ENCODE results near the gene VDAC1.

Gene VDAC1

DNA sequence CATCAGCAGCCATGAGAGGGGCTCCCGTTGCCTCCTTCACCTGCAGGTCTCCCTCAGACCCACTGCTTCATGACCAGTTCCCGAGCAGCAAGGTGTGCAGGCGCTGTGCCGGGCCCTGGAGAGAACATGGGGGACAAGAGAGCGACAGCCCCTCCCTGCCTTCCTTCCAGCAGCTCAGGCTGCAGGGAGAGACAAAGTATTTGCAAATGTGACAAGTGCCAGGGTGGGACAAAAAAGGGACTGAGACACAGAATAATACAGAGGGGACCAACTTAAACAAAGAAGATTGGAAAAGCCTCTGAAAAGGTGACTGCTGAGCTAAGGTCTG is 22.5 kb upstream of the VDAC1 start:
- H3K27ac Mint-ChIP-seq: no peak overlapping the region
- DNase-seq: no peak

DNA sequence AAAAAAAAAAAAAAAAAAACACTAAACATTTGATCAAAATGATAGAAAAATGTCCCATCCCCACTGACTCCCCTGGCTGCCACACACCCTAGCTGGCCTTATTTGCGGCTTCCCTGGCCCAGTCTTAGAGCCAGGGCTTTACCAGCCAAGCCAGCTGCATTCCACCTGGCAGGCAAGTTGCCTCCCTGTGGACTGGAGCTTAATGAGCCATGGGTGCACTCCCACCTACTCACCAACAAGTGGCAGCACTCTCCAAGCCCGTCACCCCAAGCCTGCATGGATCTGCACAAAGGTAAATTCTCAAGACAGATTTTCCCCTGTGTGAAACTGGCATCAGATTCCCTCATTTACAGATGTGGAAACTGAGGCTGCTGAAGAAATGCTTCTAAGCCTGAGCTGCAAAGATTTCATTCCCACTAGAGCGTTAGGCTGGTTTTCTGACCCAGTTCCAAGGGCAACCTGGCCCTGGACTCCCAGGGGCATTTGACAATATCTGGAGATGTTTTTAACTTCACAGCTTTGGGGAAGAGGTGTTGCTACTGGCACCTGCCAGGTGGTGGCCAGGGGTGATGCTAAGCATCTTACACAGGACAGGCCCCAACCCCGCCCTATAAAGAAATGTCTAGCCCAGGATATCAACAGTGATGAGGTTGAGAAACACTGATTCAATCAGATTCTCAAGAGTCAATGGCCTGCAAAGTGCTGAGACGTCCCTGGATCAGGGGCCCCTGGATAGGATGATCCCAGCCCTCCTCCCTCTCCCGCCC is 21.9 kb upstream of the VDAC1 start:
- peaks cover 6% of the 10 kb centered on the region for H3K4me1 Mint-ChIP-seq
- no peaks in the 10 kb centered on the region for H3K9me3 Mint-ChIP-seq
- H3K27me3 Mint-ChIP-seq (ENCODE audit: low read depth, poor library complexity): peaks cover 10% of the 10 kb centered on the region
- H3K27ac Mint-ChIP-seq: no peak overlapping the region
- H3K36me3 Mint-ChIP-seq (ENCODE audit: low read depth): no peaks in the 10 kb centered on the region
- peak; percentile 57 for DNase-seq
- TF ChIP-seq, protein P1, sequence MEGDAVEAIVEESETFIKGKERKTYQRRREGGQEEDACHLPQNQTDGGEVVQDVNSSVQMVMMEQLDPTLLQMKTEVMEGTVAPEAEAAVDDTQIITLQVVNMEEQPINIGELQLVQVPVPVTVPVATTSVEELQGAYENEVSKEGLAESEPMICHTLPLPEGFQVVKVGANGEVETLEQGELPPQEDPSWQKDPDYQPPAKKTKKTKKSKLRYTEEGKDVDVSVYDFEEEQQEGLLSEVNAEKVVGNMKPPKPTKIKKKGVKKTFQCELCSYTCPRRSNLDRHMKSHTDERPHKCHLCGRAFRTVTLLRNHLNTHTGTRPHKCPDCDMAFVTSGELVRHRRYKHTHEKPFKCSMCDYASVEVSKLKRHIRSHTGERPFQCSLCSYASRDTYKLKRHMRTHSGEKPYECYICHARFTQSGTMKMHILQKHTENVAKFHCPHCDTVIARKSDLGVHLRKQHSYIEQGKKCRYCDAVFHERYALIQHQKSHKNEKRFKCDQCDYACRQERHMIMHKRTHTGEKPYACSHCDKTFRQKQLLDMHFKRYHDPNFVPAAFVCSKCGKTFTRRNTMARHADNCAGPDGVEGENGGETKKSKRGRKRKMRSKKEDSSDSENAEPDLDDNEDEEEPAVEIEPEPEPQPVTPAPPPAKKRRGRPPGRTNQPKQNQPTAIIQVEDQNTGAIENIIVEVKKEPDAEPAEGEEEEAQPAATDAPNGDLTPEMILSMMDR (IDR thresholded peaks at IDR 0.05): peak; percentile 60
- H3K4me3 Mint-ChIP-seq: no peak overlapping the region

More for the DNA sequence above, 22.5 kb upstream of the VDAC1 start:
- no peaks in the 10 kb centered on the region for H3K36me3 Mint-ChIP-seq (ENCODE audit: low read depth)
- H3K27me3 Mint-ChIP-seq (ENCODE audit: low read depth, poor library complexity): peaks cover 10% of the 10 kb centered on the region
- H3K4me1 Mint-ChIP-seq: peaks cover 6% of the 10 kb centered on the region
- TF ChIP-seq, protein P1 (IDR thresholded peaks at IDR 0.05): no peak
- no peaks in the 10 kb centered on the region for H3K9me3 Mint-ChIP-seq
- H3K4me3 Mint-ChIP-seq: no peak overlapping the region

DNA sequence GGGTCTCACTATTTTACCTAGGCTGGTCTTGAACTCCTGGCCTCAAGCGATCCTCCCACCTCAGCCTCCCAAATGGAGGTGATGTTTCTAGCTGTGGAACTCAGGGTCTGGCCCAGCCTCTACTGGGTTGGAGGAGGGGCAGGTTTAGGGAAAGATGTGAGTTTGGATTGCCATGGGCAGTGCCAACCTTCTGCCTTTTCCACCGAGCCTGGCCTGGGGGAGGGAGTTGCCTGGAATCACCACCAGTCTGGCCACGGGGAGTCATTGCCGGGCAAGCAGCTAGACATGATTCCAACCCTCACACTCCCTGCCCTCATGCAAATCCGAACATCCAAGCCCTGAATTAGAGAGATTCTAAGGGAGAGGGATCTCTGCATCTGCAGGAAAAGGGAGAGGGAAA is 21.0 kb upstream of the VDAC1 start:
- Mint-ChIP-seq H3K4me1 (peaks cover 6% of the 10 kb centered on the region), H3K9me3 (no peaks in the 10 kb centered on the region), H3K36me3 (ENCODE audit: low read depth) (no peaks in the 10 kb centered on the region), H3K27ac (no peak overlapping the region), H3K4me3 (no peak overlapping the region), H3K27me3 (ENCODE audit: low read depth, poor library complexity) (peaks cover 10% of the 10 kb centered on the region)
- TF ChIP-seq, protein P1 (IDR thresholded peaks at IDR 0.05): no peak
- no peak for DNase-seq

DNA sequence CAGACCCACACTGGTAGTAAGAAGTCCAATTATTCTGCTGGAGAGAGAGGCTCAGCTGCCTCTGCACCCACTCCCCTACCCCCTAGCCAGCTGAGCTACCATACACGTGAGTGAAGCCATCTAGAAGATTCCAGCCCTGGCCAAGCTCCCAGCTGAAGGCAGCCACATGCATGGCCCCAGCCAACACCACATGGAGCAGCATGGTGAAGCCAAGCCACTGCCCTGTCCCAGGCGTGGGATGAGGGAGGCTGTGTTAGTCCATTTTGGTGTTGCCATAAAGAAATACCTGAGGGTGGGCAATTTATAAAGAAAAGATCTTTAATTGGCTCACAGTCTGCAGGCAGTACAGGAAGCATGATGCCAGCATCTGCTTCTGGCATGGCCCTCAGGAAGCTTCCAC is 20.0 kb upstream of the VDAC1 start:
- TF ChIP-seq, protein P1 (IDR thresholded peaks at IDR 0.05): no peak
- DNase-seq: no peak
- H3K9me3 Mint-ChIP-seq: no peaks in the 10 kb centered on the region

DNA sequence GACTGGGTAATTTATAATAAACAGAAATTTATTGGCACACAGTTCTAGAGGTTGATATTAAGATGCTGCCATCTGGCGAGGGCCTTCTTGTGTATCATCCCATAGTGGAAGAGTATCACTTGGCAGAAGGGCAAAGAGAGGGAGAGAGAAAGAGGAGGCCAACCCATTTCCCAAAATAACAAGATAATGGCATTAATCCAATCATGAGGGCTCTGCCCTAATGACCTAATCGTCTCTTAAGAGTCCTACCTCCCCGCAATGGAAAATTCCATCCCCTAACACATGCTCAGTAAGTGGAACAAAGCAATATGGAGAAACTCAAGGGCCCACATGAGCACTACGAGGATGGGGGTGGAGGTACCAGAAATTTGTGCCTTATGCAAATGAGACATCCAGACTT is 17.6 kb upstream of the VDAC1 start:
- DNase-seq: no peak
- Mint-ChIP-seq H3K27me3 (ENCODE audit: low read depth, poor library complexity) (peaks cover 4% of the 10 kb centered on the region), H3K4me3 (no peak overlapping the region), H3K4me1 (peaks cover 14% of the 10 kb centered on the region), H3K27ac (no peak overlapping the region), H3K9me3 (no peaks in the 10 kb centered on the region), H3K36me3 (ENCODE audit: low read depth) (no peaks in the 10 kb centered on the region)
- TF ChIP-seq, protein P1 (IDR thresholded peaks at IDR 0.05): no peak

More for the DNA sequence above, 20.0 kb upstream of the VDAC1 start:
- Mint-ChIP-seq H3K27me3 (ENCODE audit: low read depth, poor library complexity) (peaks cover 10% of the 10 kb centered on the region), H3K36me3 (ENCODE audit: low read depth) (no peaks in the 10 kb centered on the region), H3K4me1 (peaks cover 14% of the 10 kb centered on the region), H3K27ac (no peak overlapping the region), H3K4me3 (no peak overlapping the region)

DNA sequence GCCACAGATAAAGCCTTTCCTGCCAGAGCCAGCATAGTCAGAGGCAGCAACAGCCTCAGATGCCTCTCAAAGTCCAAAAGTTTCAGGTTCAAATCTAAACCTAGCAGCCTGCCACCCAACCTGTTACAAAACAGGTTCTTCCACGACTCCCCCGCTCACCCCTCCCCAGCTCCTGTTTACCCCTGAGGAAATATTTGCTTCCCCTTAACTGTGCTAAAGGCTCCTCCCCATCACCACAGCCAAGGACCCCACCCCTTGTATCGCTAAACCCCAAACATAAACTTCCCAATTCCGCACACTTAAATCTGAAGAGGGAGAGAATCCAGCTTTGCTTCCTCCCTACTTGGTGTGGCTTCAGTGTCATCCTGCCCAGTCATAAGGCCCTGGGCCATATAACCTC is 15.4 kb upstream of the VDAC1 start:
- Mint-ChIP-seq H3K27me3 (ENCODE audit: low read depth, poor library complexity) (peaks cover 4% of the 10 kb centered on the region), H3K4me3 (no peak overlapping the region), H3K27ac (no peak overlapping the region), H3K9me3 (no peaks in the 10 kb centered on the region), H3K4me1 (peaks cover 7% of the 10 kb centered on the region), H3K36me3 (ENCODE audit: low read depth) (no peaks in the 10 kb centered on the region)
- no peak for DNase-seq
- TF ChIP-seq, protein P1 (IDR thresholded peaks at IDR 0.05): no peak

Measured in nephron progenitor cell (in vitro differentiated cells).